ENCODE measurements around the gene NCK1.
"Not testable (repeated sequence)": the region's sequence is repeated elsewhere in the genome, so short reads cannot be mapped to it uniquely, and the experiment has no call there.

Gene NCK1

GRCh38 chr3:136844724-136845123 is 17.3 kb upstream of the NCK1 start:
- DNase-seq (ENCODE audit: low read depth, low spot score): no peak
- no peaks in the 10 kb centered on the region for H3K36me3 ChIP-seq (ENCODE audit: insufficient read depth, low read length)
- H3K9me3 ChIP-seq (ENCODE audit: low read depth, low read length): no peaks in the 10 kb centered on the region
- H3K27ac ChIP-seq: no peak overlapping the region
- TF ChIP-seq POLR2AphosphoS5 (IDR thresholded peaks at IDR 0.05; ENCODE audit: borderline replicate concordance, low read depth, low read length) (no peak), FOXP2 (optimal IDR thresholded peaks at IDR 0.05; ENCODE audit: control extremely low read depth, extremely low read length, insufficient read depth) (no peak), EZH2 (IDR thresholded peaks at IDR 0.05) (no peak)
- no peak overlapping the region for H3K4me3 ChIP-seq
- H3K9ac ChIP-seq (ENCODE audit: insufficient read length): no peak overlapping the region

DNA sequence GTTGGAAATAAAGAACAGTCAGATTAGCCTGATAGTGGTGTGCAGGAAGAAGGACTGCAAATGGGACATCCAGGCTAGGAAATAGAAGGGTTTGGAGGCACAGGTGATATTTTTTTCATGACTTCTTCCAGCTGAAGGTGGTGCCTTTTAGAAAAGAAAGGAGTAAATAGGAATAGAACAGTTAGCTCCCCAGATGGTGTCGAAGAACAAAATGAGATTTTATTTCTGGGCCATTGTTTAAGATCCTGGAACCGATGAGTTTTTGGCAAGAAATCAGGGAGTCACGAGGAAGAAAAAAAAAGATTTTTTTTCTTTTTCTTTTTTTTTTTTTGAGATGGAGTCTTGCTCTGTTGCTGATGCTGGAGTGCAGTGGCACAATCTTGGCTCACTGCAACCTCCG is 9.8 kb upstream of the NCK1 start:
- H3K36me3 ChIP-seq (ENCODE audit: insufficient read depth, low read length): peaks cover 16% of the 10 kb centered on the region
- no peak overlapping the region for H3K27ac ChIP-seq
- DNase-seq (ENCODE audit: low read depth, low spot score): no peak
- H3K4me3 ChIP-seq: no peak overlapping the region
- H3K9me3 ChIP-seq (ENCODE audit: low read depth, low read length): no peaks in the 10 kb centered on the region
- TF ChIP-seq FOXP2 (optimal IDR thresholded peaks at IDR 0.05; ENCODE audit: control extremely low read depth, extremely low read length, insufficient read depth) (no peak), POLR2AphosphoS5 (IDR thresholded peaks at IDR 0.05; ENCODE audit: borderline replicate concordance, low read depth, low read length) (no peak), EZH2 (IDR thresholded peaks at IDR 0.05) (no peak)
- H3K9ac ChIP-seq (ENCODE audit: insufficient read length): no peak overlapping the region

GRCh38 chr3:136856665-136857064 is 5.3 kb upstream of the NCK1 start:
- no peak for DNase-seq (ENCODE audit: low read depth, low spot score)

GRCh38 chr3:136858381-136858780 is 3.6 kb upstream of the NCK1 start:
- DNase-seq (ENCODE audit: low read depth, low spot score): no peak
- Histone ChIP-seq H3K36me3 (ENCODE audit: insufficient read depth, low read length) (peaks cover 16% of the 10 kb centered on the region), H3K27ac (no peak overlapping the region), H3K9ac (ENCODE audit: insufficient read length) (no peak overlapping the region), H3K9me3 (ENCODE audit: low read depth, low read length) (no peaks in the 10 kb centered on the region), H3K4me3 (no peak overlapping the region)
- no peak for TF ChIP-seq FOXP2 (optimal IDR thresholded peaks at IDR 0.05; ENCODE audit: control extremely low read depth, extremely low read length, insufficient read depth)
- no peak for TF ChIP-seq POLR2AphosphoS5 (IDR thresholded peaks at IDR 0.05; ENCODE audit: borderline replicate concordance, low read depth, low read length)
- no peak for TF ChIP-seq EZH2 (IDR thresholded peaks at IDR 0.05)

More at GRCh38 chr3:136856665-136857064, 5.3 kb upstream of the NCK1 start:
- Histone ChIP-seq H3K9me3 (ENCODE audit: low read depth, low read length) (no peaks in the 10 kb centered on the region), H3K9ac (ENCODE audit: insufficient read length) (no peak overlapping the region), H3K27ac (no peak overlapping the region), H3K4me3 (no peak overlapping the region), H3K36me3 (ENCODE audit: insufficient read depth, low read length) (peaks cover 16% of the 10 kb centered on the region)
- TF ChIP-seq EZH2 (IDR thresholded peaks at IDR 0.05): no peak
- TF ChIP-seq FOXP2 (optimal IDR thresholded peaks at IDR 0.05; ENCODE audit: control extremely low read depth, extremely low read length, insufficient read depth): no peak
- no peak for TF ChIP-seq POLR2AphosphoS5 (IDR thresholded peaks at IDR 0.05; ENCODE audit: borderline replicate concordance, low read depth, low read length)

- no peak overlapping the region for H3K27ac ChIP-seq
- TF ChIP-seq EZH2 (IDR thresholded peaks at IDR 0.05) (no peak), FOXP2 (optimal IDR thresholded peaks at IDR 0.05; ENCODE audit: control extremely low read depth, extremely low read length, insufficient read depth) (no peak), POLR2AphosphoS5 (IDR thresholded peaks at IDR 0.05; ENCODE audit: borderline replicate concordance, low read depth, low read length) (no peak)
- H3K36me3 ChIP-seq (ENCODE audit: insufficient read depth, low read length): peaks cover 6% of the 10 kb centered on the region; the same call in 1 of the 2 replicates
- no peak overlapping the region for H3K9ac ChIP-seq (ENCODE audit: insufficient read length)
- 0 out of 2 replicates have a peak overlapping the region, but pooled peaks have one; percentile 98 for H3K4me3 ChIP-seq
- no peak for DNase-seq (ENCODE audit: low read depth, low spot score)
- H3K9me3 ChIP-seq (ENCODE audit: low read depth, low read length): no peaks in the 10 kb centered on the region
Measured at GRCh38 chr3:136860541-136860940, 1.5 kb upstream of the NCK1 start.

DNA sequence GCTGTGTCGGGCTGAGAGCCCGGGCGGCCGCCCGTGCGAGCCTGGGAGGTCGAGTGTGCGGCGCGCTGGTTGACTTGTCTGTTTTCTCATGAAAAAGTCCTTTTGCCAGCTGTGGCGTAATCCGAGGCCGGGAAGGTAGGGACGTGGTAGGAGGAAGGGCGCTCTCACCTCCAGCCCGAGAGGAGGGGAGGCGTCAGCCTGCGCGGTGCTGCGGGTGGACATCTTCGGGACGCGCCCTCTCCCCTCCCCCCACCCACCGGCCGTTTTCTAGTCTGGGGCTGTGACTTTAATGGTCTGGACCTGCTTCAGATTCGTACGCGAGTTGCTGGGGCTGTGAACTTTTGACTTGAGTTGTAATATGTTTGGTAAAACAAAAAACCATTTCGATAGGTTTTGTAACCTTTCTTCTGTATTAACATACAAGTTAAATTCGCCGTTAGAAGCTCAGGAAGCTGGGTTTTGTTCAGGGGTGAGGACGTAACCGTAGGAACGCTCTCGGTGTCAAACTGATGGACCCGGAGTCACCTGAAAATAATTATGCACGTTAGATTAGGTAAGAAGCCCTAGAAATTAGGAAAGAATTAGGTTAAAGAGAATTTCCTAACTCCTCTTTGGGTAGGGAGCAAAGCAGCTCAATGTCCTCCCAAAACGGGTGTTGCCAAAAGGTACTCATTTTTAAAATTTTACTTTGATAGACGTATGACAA is 762 bp downstream of the NCK1 start:
- TF ChIP-seq EZH2 (IDR thresholded peaks at IDR 0.05) (no peak), FOXP2 (optimal IDR thresholded peaks at IDR 0.05; ENCODE audit: control extremely low read depth, extremely low read length, insufficient read depth) (no peak), POLR2AphosphoS5 (IDR thresholded peaks at IDR 0.05; ENCODE audit: borderline replicate concordance, low read depth, low read length) (no peak)
- DNase-seq (ENCODE audit: low read depth, low spot score): no peak
- Histone ChIP-seq H3K36me3 (ENCODE audit: insufficient read depth, low read length) (peaks cover 5% of the 10 kb centered on the region), H3K4me3 (peak overlapping the region; percentile 98), H3K27ac (0 out of 2 replicates have a peak overlapping the region, but pooled peaks have one; percentile 66), H3K9ac (ENCODE audit: insufficient read length) (peak overlapping the region; percentile 88), H3K9me3 (ENCODE audit: low read depth, low read length) (no peaks in the 10 kb centered on the region)

GRCh38 chr3:136869282-136869681 is 7.3 kb downstream of the NCK1 start:
- Histone ChIP-seq H3K27ac (no peak overlapping the region), H3K9me3 (ENCODE audit: low read depth, low read length) (peaks cover 19% of the 10 kb centered on the region; the same call in 1 of the 2 replicates), H3K9ac (ENCODE audit: insufficient read length) (no peak overlapping the region), H3K4me3 (no peak overlapping the region), H3K36me3 (ENCODE audit: insufficient read depth, low read length) (peaks cover 68% of the 10 kb centered on the region)
- no peak for DNase-seq (ENCODE audit: low read depth, low spot score)
- TF ChIP-seq EZH2 (IDR thresholded peaks at IDR 0.05) (no peak), FOXP2 (optimal IDR thresholded peaks at IDR 0.05; ENCODE audit: control extremely low read depth, extremely low read length, insufficient read depth) (no peak), POLR2AphosphoS5 (IDR thresholded peaks at IDR 0.05; ENCODE audit: borderline replicate concordance, low read depth, low read length) (no peak)

DNA sequence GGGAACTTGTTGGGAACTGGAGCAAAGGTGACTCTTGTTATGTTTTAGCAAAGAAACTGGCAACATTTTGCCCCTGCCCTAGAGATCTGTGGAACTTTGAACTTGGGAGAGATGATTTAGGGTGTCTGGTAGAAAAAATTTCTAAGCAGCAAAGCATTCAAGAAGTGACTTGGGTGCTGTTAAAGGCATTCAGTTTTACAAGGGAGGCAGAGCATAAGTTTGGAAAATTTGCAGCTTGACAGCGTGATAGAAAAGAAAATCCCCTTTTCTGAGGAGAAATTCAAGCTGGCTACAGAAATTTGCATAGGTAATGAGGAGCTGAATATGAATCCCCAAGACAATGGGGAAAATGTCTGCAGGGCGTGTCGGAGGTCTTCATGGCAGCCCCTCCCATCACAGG is 10.2 kb downstream of the NCK1 start:
- not testable (repeated sequence) for DNase-seq (ENCODE audit: low read depth, low spot score); H3K4me3 ChIP-seq; H3K9ac ChIP-seq (ENCODE audit: insufficient read length); H3K27ac ChIP-seq
- Histone ChIP-seq H3K36me3 (ENCODE audit: insufficient read depth, low read length) (peaks cover 75% of the 10 kb centered on the region), H3K9me3 (ENCODE audit: low read depth, low read length) (peaks cover 22% of the 10 kb centered on the region; the same call in 1 of the 2 replicates)

DNA sequence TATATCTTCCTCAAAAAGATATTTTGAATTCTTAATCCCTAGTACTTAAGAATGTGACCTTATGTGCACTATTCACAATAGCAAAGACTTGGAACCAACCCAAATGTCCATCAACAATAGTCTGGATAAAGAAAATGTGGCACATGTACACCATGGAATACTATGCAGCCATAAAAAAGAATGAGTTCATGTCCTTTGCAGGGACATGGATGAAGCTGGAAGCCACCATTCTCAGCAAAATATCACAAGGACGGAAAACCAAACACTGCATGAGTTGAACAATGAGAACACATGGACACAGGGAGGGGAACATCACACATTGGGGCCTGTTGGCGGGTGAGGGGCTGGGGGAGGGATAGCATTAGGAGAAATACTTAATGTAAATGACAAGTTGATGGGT is 17.5 kb downstream of the NCK1 start:
- not testable (repeated sequence) for DNase-seq (ENCODE audit: low read depth, low spot score); H3K4me3 ChIP-seq; H3K27ac ChIP-seq; H3K9ac ChIP-seq (ENCODE audit: insufficient read length)
- Histone ChIP-seq H3K36me3 (ENCODE audit: insufficient read depth, low read length) (peaks cover 13% of the 10 kb centered on the region), H3K9me3 (ENCODE audit: low read depth, low read length) (peaks cover 16% of the 10 kb centered on the region; the same call in 1 of the 2 replicates)

Measured in SK-N-MC (cell line).